ENCODE data around the gene DPP6. TPM values are rescaled to one million over a fixed set of nuclear protein-coding genes. Genes with fewer than 3 reads are reported as not detected.
A peak's percentile ranks its signal among the peaks of the same experiment; 100 is the strongest.

DPP6 gene
- total RNA-seq, 1 experiment from 2014 or later, result not detected

GRCh38 chr7:154791611-154792010, 739.4 kb downstream of the DPP6 start:
- Histone ChIP-seq H3K4me1 (ENCODE audit: insufficient read depth, low read length) (no peaks in the 10 kb centered on the region), H3K9me2 (replicated peaks; ENCODE audit: low read length) (no peaks in the 10 kb centered on the region), H3K4me3 (ENCODE audit: low read length) (no peak overlapping the region), H4K20me1 (ENCODE audit: low read length) (no peaks in the 10 kb centered on the region), H3K9me3 (ENCODE audit: low read length) (no peaks in the 10 kb centered on the region), H3K27me3 (ENCODE audit: low read length) (peaks cover 15% of the 10 kb centered on the region), H3K27ac (ENCODE audit: low read length) (no peak overlapping the region), H3K79me2 (ENCODE audit: low read length) (no peaks in the 10 kb centered on the region), H3K4me2 (ENCODE audit: low read length) (no peak overlapping the region), H2AFZ (ENCODE audit: low read length) (no peak overlapping the region), H3K9ac (ENCODE audit: low read length) (no peak overlapping the region), H3F3A (ENCODE audit: low read length, unreplicated experiment) (no peaks in the 10 kb centered on the region), H3K36me3 (ENCODE audit: low read depth, low read length) (no peaks in the 10 kb centered on the region)
- ChIA-PET CTCF (no interaction called here), POLR2A (ENCODE audit: unreplicated experiment) (no interaction called here)
- ATAC-seq, result no peak
- BruUV-seq (replicated peaks), result no TSS peak
- no peak for DNase-seq
- TF ChIP-seq EZH2 (IDR thresholded peaks at IDR 0.05; ENCODE audit: low read length, unreplicated experiment) (no peak), CTCF (conservative IDR thresholded peaks at IDR 0.05; ENCODE audit: low read depth, low read length) (no peak), EZH2phosphoT487 (IDR thresholded peaks at IDR 0.05; ENCODE audit: borderline replicate concordance, low read length) (no peak)
- intact Hi-C loops (cut with micrococcal nuclease), result no loop called here

- Histone ChIP-seq H3K79me2 (ENCODE audit: low read length) (no peaks in the 10 kb centered on the region), H3F3A (ENCODE audit: low read length, unreplicated experiment) (no peaks in the 10 kb centered on the region), H3K9ac (ENCODE audit: low read length) (no peak overlapping the region), H3K4me2 (ENCODE audit: low read length) (no peak overlapping the region), H3K9me3 (ENCODE audit: low read length) (no peaks in the 10 kb centered on the region), H3K4me1 (ENCODE audit: insufficient read depth, low read length) (no peaks in the 10 kb centered on the region), H2AFZ (ENCODE audit: low read length) (no peak overlapping the region), H4K20me1 (ENCODE audit: low read length) (no peaks in the 10 kb centered on the region), H3K36me3 (ENCODE audit: low read depth, low read length) (no peaks in the 10 kb centered on the region), H3K4me3 (ENCODE audit: low read length) (no peak overlapping the region), H3K9me2 (replicated peaks; ENCODE audit: low read length) (no peaks in the 10 kb centered on the region), H3K27ac (ENCODE audit: low read length) (no peak overlapping the region), H3K27me3 (ENCODE audit: low read length) (peaks cover 23% of the 10 kb centered on the region)
- no peak for TF ChIP-seq CTCF (conservative IDR thresholded peaks at IDR 0.05; ENCODE audit: low read depth, low read length)
- no peak for TF ChIP-seq EZH2 (IDR thresholded peaks at IDR 0.05; ENCODE audit: low read length, unreplicated experiment)
- no peak for TF ChIP-seq EZH2phosphoT487 (IDR thresholded peaks at IDR 0.05; ENCODE audit: borderline replicate concordance, low read length)
- CTCF ChIA-PET, result no interaction called here
- BruUV-seq (replicated peaks), result no TSS peak
- DNase-seq (no peak), ATAC-seq (no peak)
- intact Hi-C loops (cut with micrococcal nuclease), result no loop called here
- POLR2A ChIA-PET (ENCODE audit: unreplicated experiment), result no interaction called here
Measured at GRCh38 chr7:154792436-154793055, 740.3 kb downstream of the DPP6 start.

- no peak overlapping the region for H3K4me2 ChIP-seq (ENCODE audit: low read length)
- no peak overlapping the region for H2AFZ ChIP-seq (ENCODE audit: low read length)
- no TSS peak for BruUV-seq (replicated peaks)
- H3K27me3 ChIP-seq (ENCODE audit: low read length), result peaks cover 28% of the 10 kb centered on the region
- H3K9me2 ChIP-seq (replicated peaks; ENCODE audit: low read length), result no peaks in the 10 kb centered on the region
- H4K20me1 ChIP-seq (ENCODE audit: low read length), result no peaks in the 10 kb centered on the region
- intact Hi-C loops (cut with micrococcal nuclease), result no loop called here
- ChIA-PET CTCF (no interaction called here), POLR2A (ENCODE audit: unreplicated experiment) (no interaction called here)
- DNase-seq, result peak; percentile 2
- H3F3A ChIP-seq (ENCODE audit: low read length, unreplicated experiment), result no peaks in the 10 kb centered on the region
- H3K4me3 ChIP-seq (ENCODE audit: low read length), result no peak overlapping the region
- no peaks in the 10 kb centered on the region for H3K9me3 ChIP-seq (ENCODE audit: low read length)
- no peaks in the 10 kb centered on the region for H3K4me1 ChIP-seq (ENCODE audit: insufficient read depth, low read length)
- H3K9ac ChIP-seq (ENCODE audit: low read length), result no peak overlapping the region
- peak; percentile 40; the same call in 1 of the 2 replicates for ATAC-seq
- no peak for TF ChIP-seq EZH2 (IDR thresholded peaks at IDR 0.05; ENCODE audit: low read length, unreplicated experiment)
- TF ChIP-seq EZH2phosphoT487 (IDR thresholded peaks at IDR 0.05; ENCODE audit: borderline replicate concordance, low read length), result no peak
- TF ChIP-seq CTCF (conservative IDR thresholded peaks at IDR 0.05; ENCODE audit: low read depth, low read length), result 0 out of 2 replicates have a peak, but pooled peaks have one; percentile 33
- no peak overlapping the region for H3K27ac ChIP-seq (ENCODE audit: low read length)
- H3K79me2 ChIP-seq (ENCODE audit: low read length), result no peaks in the 10 kb centered on the region
- no peaks in the 10 kb centered on the region for H3K36me3 ChIP-seq (ENCODE audit: low read depth, low read length)
Measured at GRCh38 chr7:154794147-154794780, 742.1 kb downstream of the DPP6 start.
